OCI-LY3 (cell line): ENCODE measurements around the gene CHCHD10.

Source experiments
- H2AFZ ChIP-seq: fragments of 200-600, 300-600 bp; shearing (Covaris generic); 2 replicates; pipeline ENCODE4 v1.6.0; 2014; ENCODE audit warnings: antibody characterized with exemption, low read depth, low read length
- H3K27ac ChIP-seq: fragments of 200-600, 300-600 bp; sonication (generic); 2 replicates; pipeline ENCODE4 v1.5.1; 2014; ENCODE audit warnings: mild to moderate bottlenecking, low read length, moderate library complexity, mixed read lengths
- H3K27me3 ChIP-seq: fragments of 200-600, 300-600 bp; sonication (generic); 2 replicates; pipeline ENCODE4 v1.6.1; 2014; ENCODE audit warnings: low read depth, low read length, mixed read lengths
- H3K36me3 ChIP-seq: fragments of 200-600, 300-600 bp; sonication (generic); replicated peaks from 2 replicates; pipeline ENCODE3; 2014; ENCODE audit warnings: low read depth, low read length, mixed read lengths
- H3K4me1 ChIP-seq: fragments of 300-600, 200-600 bp; sonication (generic); 2 replicates; pipeline ENCODE4 v1.6.1; 2014; ENCODE audit warnings: low read length, mixed read lengths
- H3K4me2 ChIP-seq: fragments of 200-600, 300-600 bp; sonication (generic); 2 replicates; pipeline ENCODE4 v1.6.1; 2014; ENCODE audit warnings: low read length, mixed read lengths
- H3K4me3 ChIP-seq: fragments of 300-600, 200-600 bp; sonication (generic); 2 replicates; pipeline ENCODE4 v1.5.1; 2014; ENCODE audit warnings: antibody characterized with exemption, mild to moderate bottlenecking, low read length, moderate library complexity
- H3K79me2 ChIP-seq: fragments of 300-600, 200-600 bp; shearing (Covaris generic); 2 replicates; pipeline ENCODE4 v1.6.1; 2014; ENCODE audit warnings: mild to moderate bottlenecking, low read length, mixed read lengths
- H3K9ac ChIP-seq: fragments of 300-600, 200-600 bp; shearing (Covaris generic); 2 replicates; pipeline ENCODE4 v1.6.0; 2014; ENCODE audit warnings: mild to moderate bottlenecking, low read length, moderate library complexity
- H3K9me3 ChIP-seq: fragments of 200-600, 300-600 bp; shearing (Covaris generic); 2 replicates; pipeline ENCODE4 v1.6.1; 2014; ENCODE audit warnings: low read length, mixed read lengths; ENCODE audit not compliant: insufficient read depth
- H4K20me1 ChIP-seq: fragments of 200-600, 300-600 bp; sonication (generic); 2 replicates; pipeline ENCODE4 v1.6.1; 2016; ENCODE audit warnings: low read length, mixed read lengths; ENCODE audit not compliant: insufficient read depth
- CTCF ChIP-seq: fragments of 200-600, 300-600 bp; sonication (generic); IDR thresholded peaks from 2 replicates; pipeline ENCODE4 v1.5.1; 2014; ENCODE audit warnings: antibody characterized with exemption, low read length, low read depth
- EZH2phosphoT487 ChIP-seq: fragments of 200-600 bp; shearing (Covaris generic); IDR thresholded peaks from 2 replicates; pipeline ENCODE4 v1.6.1; 2018; ENCODE audit warnings: antibody characterized with exemption, mixed run types, low read depth

Gene CHCHD10

GRCh38 chr22:23801886-23802377 is 34.2 kb upstream of the CHCHD10 start:
- no peak overlapping the region for H2AFZ ChIP-seq
- H3K9me3 ChIP-seq: no peaks in the 10 kb centered on the region
- H4K20me1 ChIP-seq: no peaks in the 10 kb centered on the region
- peak overlapping the region; percentile 95 for H3K27ac ChIP-seq
- peaks cover 8% of the 10 kb centered on the region for H3K79me2 ChIP-seq
- no peak for TF ChIP-seq EZH2phosphoT487
- no peak for TF ChIP-seq CTCF
- peaks cover 73% of the 10 kb centered on the region for H3K4me1 ChIP-seq
- H3K36me3 ChIP-seq: peaks cover 76% of the 10 kb centered on the region
- H3K4me3 ChIP-seq: no peak overlapping the region
- H3K27me3 ChIP-seq: no peaks in the 10 kb centered on the region
- H3K9ac ChIP-seq: peak overlapping the region; percentile 56; the same call in 1 of the 2 replicates
- no peak overlapping the region; the same call in 1 of the 2 replicates for H3K4me2 ChIP-seq

GRCh38 chr22:23801238-23801821 is 33.6 kb upstream of the CHCHD10 start:
- H3K4me2 ChIP-seq: peak overlapping the region; percentile 70
- no peaks in the 10 kb centered on the region for H3K9me3 ChIP-seq
- H3K4me3 ChIP-seq: peak overlapping the region; percentile 3; the same call in 1 of the 2 replicates
- no peaks in the 10 kb centered on the region for H3K27me3 ChIP-seq
- peak overlapping the region; percentile 56; the same call in 1 of the 2 replicates for H3K9ac ChIP-seq
- peaks cover 73% of the 10 kb centered on the region for H3K36me3 ChIP-seq
- TF ChIP-seq CTCF (no peak), EZH2phosphoT487 (no peak)
- peaks cover 8% of the 10 kb centered on the region for H3K79me2 ChIP-seq
- H3K4me1 ChIP-seq: peaks cover 69% of the 10 kb centered on the region
- H3K27ac ChIP-seq: peak overlapping the region; percentile 95
- H2AFZ ChIP-seq: no peak overlapping the region
- H4K20me1 ChIP-seq: no peaks in the 10 kb centered on the region

- Histone ChIP-seq H3K27me3 (no peaks in the 10 kb centered on the region), H2AFZ (no peak overlapping the region), H3K4me2 (peak overlapping the region; percentile 70), H3K9me3 (no peaks in the 10 kb centered on the region), H3K27ac (peak overlapping the region; percentile 95), H4K20me1 (no peaks in the 10 kb centered on the region), H3K36me3 (peaks cover 71% of the 10 kb centered on the region), H3K9ac (peak overlapping the region; percentile 56), H3K79me2 (peaks cover 8% of the 10 kb centered on the region), H3K4me3 (peak overlapping the region; percentile 45), H3K4me1 (peaks cover 61% of the 10 kb centered on the region)
- TF ChIP-seq EZH2phosphoT487 (no peak), CTCF (no peak)
These were observed 32.8 kb upstream of the CHCHD10 start for GRCh38 chr22:23800297-23801237.

GRCh38 chr22:23796461-23796860 is 28.7 kb upstream of the CHCHD10 start:
- no peak overlapping the region for H3K4me2 ChIP-seq
- 0 out of 2 replicates have a peak overlapping the region, but pooled peaks have one; percentile 8 for H3K27ac ChIP-seq
- peaks cover 35% of the 10 kb centered on the region for H3K4me1 ChIP-seq
- H2AFZ ChIP-seq: no peak overlapping the region
- H3K9ac ChIP-seq: no peak overlapping the region
- TF ChIP-seq EZH2phosphoT487 (no peak), CTCF (no peak)
- H3K79me2 ChIP-seq: peaks cover 28% of the 10 kb centered on the region
- no peaks in the 10 kb centered on the region for H3K27me3 ChIP-seq
- H3K36me3 ChIP-seq: peaks cover 60% of the 10 kb centered on the region
- H3K9me3 ChIP-seq: no peaks in the 10 kb centered on the region
- no peak overlapping the region for H3K4me3 ChIP-seq
- H4K20me1 ChIP-seq: peaks cover 9% of the 10 kb centered on the region
